ENCODE measurements around the gene NKX2-2. TPM values are rescaled to one million over a fixed set of nuclear protein-coding genes. Genes with fewer than 3 reads are reported as not detected.
A peak's percentile ranks its signal among the peaks of the same experiment; 100 is the strongest.
"Not testable (repeated sequence)": the region's sequence is repeated elsewhere in the genome, so short reads cannot be mapped to it uniquely, and the experiment has no call there.

The NKX2-2 gene
- total RNA-seq, 1 donor from 2014 or later: not detected

- DNase-seq (ENCODE audit: low read depth in 2 of 2): no peak
These were observed 5.4 kb downstream of the NKX2-2 start for GRCh38 chr20:21508230-21509078.

DNA sequence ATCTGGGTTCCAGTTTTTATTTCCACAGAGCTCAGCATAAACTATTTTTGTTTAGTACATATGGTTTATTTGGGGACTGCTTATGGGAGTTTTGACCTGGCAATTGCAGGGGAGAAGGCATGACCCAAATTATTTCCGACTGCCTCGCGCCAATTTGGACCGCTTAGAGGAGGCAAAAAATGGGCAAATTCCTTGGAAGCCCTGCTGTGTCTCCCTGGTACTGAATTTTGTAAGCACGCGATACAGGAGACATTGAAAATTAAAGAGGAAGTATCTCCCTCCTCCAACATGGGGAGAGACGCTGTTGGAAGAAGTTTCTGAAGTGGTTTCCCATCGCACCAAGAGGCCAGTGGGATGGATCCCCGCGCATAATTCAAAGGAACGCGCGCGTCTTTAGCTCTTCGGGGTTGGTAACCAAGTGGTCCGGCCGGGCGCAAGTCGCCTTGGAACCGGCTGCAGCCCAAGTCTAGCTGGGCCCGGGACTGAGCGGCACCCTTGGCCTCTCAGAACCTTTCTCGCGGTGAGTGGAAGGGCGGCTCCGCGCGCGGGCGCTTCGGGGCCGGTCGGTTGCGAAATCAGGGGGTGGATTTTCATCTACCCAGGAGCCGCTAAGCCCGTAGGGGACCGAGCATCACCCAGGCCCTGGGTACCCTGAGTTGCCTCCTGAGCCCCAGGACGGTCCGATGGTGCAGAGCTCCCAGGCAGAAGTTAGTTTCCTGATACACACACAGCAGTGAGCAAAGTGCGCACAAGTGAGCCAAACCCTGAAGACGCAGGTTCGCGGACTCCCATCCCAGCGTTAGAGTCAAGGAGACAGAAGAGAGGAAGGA is 6.2 kb downstream of the NKX2-2 start:
- no peak for DNase-seq (ENCODE audit: low read depth in 2 of 2)

DNA sequence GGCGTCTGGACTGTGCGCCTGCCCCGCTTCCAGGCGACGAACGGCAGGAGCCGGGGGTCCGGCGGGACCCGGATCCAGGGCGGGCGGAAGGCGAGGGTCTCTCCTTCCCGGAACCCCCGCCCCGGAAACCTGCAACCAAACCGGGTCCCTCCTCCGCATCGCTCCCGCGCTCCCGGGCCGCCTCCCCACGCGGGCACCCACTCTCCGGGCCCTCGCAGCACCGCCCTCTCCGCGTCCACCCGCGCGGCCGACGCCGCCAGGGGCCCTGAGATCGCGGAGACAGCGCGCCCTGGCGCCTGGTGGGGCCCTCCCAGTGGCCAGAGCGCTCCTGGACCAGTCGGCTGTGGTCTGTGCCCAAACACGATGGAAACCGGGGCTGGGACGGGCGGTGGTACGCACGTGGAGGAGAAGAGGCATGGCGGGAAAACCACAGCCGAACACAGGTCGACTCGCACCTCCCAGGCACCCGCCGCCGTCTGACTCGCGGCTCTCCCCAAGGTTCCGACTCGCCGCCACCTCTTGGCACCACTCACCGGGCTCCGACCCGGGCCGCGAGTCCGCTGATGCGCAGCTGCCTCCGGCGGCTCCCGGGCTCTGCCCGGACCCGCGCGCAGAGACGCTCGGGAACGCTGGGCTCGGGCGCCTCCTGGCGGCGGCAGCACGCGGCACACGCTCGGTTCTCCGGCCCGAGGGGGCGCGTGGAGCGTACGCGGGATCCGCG is 7.9 kb downstream of the NKX2-2 start:
- DNase-seq (ENCODE audit: low read depth in 2 of 2): peak; percentile 53 to 66

DNA sequence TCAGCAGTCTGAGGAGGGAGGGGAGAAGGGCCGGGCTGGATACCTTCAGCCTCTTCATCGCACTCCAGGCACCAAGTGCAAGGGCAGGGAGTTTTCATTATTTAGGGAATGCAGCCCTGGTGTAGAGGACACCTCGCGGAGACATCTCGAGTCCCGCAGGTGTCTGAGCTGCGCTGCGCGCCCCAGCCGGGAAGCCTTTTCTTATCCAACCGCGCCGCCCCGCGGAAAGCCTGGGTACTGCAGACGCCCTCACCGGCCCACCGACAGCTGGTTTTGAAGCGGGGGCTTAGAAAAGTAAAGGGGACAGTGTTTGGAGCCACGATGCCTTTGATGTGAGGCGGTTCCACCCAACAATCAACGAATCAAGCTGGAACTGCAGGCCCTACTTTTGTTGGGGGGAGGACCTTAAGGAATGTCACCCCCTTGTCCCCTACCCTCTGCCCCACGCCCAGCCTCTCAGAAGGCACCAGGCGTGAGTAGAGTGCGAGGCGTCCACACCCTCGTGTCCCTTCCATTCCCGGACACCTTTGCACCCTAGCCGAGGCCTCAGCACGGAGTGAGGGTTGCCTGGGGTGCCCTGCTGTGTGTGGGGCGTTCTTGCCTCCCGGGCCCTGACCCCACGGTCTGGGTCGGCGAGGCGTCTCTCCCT is 8.6 kb downstream of the NKX2-2 start:
- DNase-seq (ENCODE audit: low read depth in 2 of 2): peak; percentile 60 to 66

- no peak for DNase-seq (ENCODE audit: low read depth in 2 of 2)
These were observed 9.5 kb downstream of the NKX2-2 start for GRCh38 chr20:21504323-21504722.

- no peak for DNase-seq (ENCODE audit: low read depth in 2 of 2)
These were observed 10.5 kb downstream of the NKX2-2 start for GRCh38 chr20:21503345-21503744.

GRCh38 chr20:21501184-21501583 is 12.7 kb downstream of the NKX2-2 start:
- DNase-seq (ENCODE audit: low read depth in 2 of 2): no peak

DNA sequence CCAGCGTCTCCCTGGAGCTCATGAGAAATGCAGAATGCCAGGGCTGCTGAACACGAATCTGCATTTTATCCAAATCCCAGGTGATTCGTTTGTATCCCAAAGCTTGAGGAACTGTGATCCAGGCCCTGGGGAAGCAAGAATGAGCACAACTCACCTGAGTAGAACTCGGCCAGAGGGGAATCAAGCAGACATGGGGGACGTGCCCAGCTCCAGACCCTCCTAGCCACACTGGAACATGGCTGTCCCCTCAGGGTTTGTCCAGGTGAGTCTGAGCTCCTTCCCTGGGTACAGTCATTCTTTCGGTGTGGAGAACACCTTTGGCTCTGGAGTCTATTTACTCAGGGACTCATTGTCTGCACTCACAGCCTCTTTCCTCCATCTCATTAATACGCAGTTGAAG is 13.3 kb downstream of the NKX2-2 start:
- no peak for DNase-seq (ENCODE audit: low read depth in 2 of 2)

DNA sequence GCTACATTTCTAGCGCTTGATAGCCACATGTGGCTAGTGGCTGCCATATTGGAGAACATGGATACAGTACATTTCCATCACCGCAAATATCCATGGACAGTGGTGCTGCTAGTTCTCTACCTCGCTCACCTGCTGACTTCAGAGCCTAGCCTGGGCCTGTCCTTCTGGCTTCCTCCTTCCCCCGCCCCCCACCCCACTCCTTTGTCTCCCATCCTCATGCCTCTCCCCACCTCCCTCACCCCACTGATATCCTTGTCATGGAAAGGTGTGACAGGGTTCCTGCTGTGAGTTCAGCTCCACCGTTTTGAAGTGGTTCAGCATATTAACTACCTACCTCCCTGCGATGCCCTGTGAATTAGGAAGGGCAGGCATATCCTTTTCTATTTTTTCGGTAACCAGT is 14.2 kb downstream of the NKX2-2 start:
- no peak for DNase-seq (ENCODE audit: low read depth in 2 of 2)

DNA sequence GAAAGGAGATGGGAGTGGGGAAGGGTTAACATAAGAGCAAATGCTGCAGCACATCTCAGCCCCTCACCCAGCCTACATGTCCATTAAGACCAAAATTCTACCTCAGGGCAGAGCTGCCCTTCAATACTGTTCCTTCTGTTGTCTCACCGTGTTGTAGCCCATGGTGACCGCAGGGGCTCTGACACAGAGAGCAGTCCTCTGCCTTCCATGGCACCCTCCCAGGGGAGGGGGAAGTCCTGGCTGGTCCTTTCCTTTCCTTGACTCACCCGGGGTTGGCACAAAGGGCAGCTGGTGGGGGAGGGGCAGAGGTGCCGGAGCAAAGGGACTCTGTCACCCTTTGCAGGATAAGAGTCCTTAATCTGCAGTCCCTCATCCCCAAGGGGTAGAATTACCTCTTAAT is 15.2 kb downstream of the NKX2-2 start:
- no peak for DNase-seq (ENCODE audit: low read depth in 2 of 2)

DNA sequence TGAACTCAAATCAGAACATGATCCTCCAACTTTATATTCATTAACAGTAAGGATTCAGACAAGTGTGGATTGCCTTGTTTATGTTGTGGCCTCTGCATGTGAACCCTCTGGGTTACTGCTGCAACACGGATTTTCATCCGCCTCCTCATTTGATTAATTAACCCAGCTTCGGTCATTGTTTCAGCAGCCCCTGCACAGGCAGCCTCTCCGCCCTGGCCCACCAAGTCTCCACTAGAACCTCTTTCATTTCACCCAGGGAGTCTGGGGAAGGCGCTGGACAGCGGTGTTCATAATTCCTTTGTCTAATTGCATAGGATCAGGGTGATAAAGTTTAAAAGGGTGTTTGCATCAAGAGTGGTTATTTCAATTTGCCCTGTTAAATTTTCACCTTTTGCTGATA is 15.7 kb downstream of the NKX2-2 start:
- no peak for DNase-seq (ENCODE audit: low read depth in 2 of 2)

- no peak for DNase-seq (ENCODE audit: low read depth in 2 of 2)
These were observed 17.4 kb downstream of the NKX2-2 start for GRCh38 chr20:21496452-21496851.

DNA sequence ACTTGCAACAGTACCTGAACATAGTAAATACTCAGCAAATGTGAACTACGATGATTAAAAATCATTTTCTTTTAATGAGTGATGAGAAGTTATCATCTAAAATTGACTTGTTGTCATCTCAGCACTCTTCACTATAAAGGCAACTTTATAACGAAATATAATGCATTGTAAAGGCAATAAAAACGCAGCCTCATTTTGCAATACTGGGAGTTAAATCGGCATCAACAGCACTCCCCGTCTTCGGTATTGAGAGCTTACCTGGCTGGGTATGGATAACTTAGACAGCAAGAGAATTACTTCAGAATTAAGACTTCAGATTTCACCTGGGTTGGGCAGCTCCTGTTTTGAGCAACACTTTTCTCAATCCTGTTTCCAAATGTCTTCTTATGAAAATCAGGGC is 20.8 kb downstream of the NKX2-2 start:
- no peak for DNase-seq (ENCODE audit: low read depth in 2 of 2)

- peak; percentile 39 to 67 for DNase-seq (ENCODE audit: low read depth in 2 of 2)
These were observed 23.8 kb downstream of the NKX2-2 start for GRCh38 chr20:21490105-21490504.

DNA sequence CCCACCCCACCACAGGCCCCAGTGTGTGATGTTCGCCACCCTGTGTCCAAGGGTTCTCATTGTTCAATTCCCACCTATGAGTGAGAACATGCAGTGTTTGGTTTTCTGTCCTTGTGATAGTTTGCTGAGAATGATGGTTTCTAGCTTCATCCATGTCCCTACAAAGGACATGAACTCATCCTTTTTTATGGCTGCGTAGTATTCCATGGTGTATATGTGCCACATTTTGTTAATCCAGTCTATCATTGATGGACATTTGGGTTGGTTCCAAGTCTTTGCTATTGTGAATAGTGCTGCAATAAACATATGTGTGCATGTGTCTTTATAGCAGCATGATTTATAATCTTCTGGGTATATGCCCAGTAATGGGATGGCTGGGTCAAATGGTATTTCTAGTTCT is 33.7 kb downstream of the NKX2-2 start:
- not testable (repeated sequence) for DNase-seq (ENCODE audit: low read depth in 2 of 2)

DNA sequence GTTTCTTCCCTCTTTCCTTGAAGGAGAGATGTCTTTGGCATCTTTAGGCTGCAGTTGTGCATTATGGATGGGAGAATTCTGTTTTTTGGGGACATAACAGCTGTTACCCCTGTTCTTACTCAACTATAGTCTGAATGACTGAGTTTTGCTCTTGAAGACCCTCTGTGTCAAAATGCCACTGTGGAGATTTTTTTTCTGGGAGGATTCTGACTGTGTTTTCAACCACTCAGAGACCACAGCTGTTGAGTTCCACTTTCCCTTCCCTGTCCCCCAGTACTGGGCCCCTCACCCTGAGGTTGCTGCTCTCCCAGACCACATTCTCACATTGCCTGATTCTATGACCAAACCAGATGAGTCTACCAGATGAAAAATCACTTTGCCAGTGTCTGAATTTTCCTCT is 48.1 kb downstream of the NKX2-2 start:
- DNase-seq (ENCODE audit: low read depth in 2 of 2): no peak

- no peak for DNase-seq (ENCODE audit: low read depth in 2 of 2)
These were observed 48.9 kb downstream of the NKX2-2 start for GRCh38 chr20:21464916-21465315.
